Breast epithelium (tissue), 4 donors: ENCODE results near the gene RBPMS2. TPM values are rescaled to one million over a fixed set of nuclear protein-coding genes. Genes with fewer than 3 reads are reported as not detected.

Experiments used
- DNase-seq, 2 donors: peaks; one replicate each; pipeline ENCODE4 v3.0.0-alpha.2; 2019; ENCODE audit warnings: low spot score in 2 of 2
- H3K27ac ChIP-seq, 2 donors: fragments of 200-600 bp; sonication (generic) in 1 of 2; one replicate each; pipeline ENCODE4 v1.5.1; 2016 to 2019; ENCODE audit warnings: mild to moderate bottlenecking in 1 of 2
- H3K27me3 ChIP-seq, 2 donors: fragments of 200-600 bp; sonication (generic) in 1 of 2; one replicate each; pipeline versions ENCODE4 v1.5.1 to v1.6.0; 2017 to 2019; ENCODE audit warnings: control low read depth in 1 of 2, mild to moderate bottlenecking in 1 of 2
- H3K36me3 ChIP-seq: fragments of 200-600 bp; one replicate; pipeline ENCODE4 v1.5.1; 2019
- H3K4me1 ChIP-seq, 2 donors: fragments of 200-600 bp; sonication (generic); one replicate each; pipeline ENCODE4 v1.5.1; 2016 to 2019; ENCODE audit warnings: control low read depth in 1 of 2
- H3K4me3 ChIP-seq, 3 donors: fragments of 200-600 bp; sonication (generic); 1 replicate in 2 of 3; 2 replicates in 1 of 3; pipeline ENCODE4 v1.5.1; 2016 to 2019; ENCODE audit warnings: mild to moderate bottlenecking in 3 of 3, moderate library complexity in 2 of 3
- H3K9me3 ChIP-seq, 2 donors: fragments of 200-600 bp; sonication (generic) in 1 of 2; one replicate each; pipeline ENCODE4 v1.5.1; 2016 to 2019; ENCODE audit warnings: control low read depth in 1 of 2
- POLR2A ChIP-seq: fragments of 450-650 bp; IDR thresholded peaks from one replicate; pipeline ENCODE4 v1.6.1; 2016; ENCODE audit warnings: antibody characterized with exemption, mild to moderate bottlenecking, moderate library complexity
- POLR2AphosphoS5 ChIP-seq, 3 donors: sonication (generic); formaldehyde crosslinking; IDR thresholded peaks; one replicate each; pipeline ENCODE4 v1.6.1; 2017; ENCODE audit warnings: antibody characterized with exemption in 3 of 3
- intact Hi-C: fragments of 100-400 bp; cut with DNase I; formaldehyde crosslinking; loops from one replicate; pipeline ENCODE4 v1.15.1; 2023; ENCODE audit warnings: low total_unique reads
- total RNA-seq, 3 donors: library from RNA; depleted of rRNA; stranded (reverse); fragments of >200 nt; gene quantifications; one replicate each; pipeline ENCODE4 v1.1.0, GENCODE V29; 2016
- TF ChIP-seq, protein P1 (sequence below), 3 donors: fragments of 450-650 bp; IDR thresholded peaks; one replicate each; pipeline ENCODE4 v1.5.1; 2016 to 2017; ENCODE audit warnings: antibody characterized with exemption in 3 of 3, mild to moderate bottlenecking in 3 of 3, moderate library complexity in 3 of 3

Gene RBPMS2
- total RNA-seq, 3 donors from 2014 or later: 0.66 to 1.9 TPM; not detected in 1

DNA sequence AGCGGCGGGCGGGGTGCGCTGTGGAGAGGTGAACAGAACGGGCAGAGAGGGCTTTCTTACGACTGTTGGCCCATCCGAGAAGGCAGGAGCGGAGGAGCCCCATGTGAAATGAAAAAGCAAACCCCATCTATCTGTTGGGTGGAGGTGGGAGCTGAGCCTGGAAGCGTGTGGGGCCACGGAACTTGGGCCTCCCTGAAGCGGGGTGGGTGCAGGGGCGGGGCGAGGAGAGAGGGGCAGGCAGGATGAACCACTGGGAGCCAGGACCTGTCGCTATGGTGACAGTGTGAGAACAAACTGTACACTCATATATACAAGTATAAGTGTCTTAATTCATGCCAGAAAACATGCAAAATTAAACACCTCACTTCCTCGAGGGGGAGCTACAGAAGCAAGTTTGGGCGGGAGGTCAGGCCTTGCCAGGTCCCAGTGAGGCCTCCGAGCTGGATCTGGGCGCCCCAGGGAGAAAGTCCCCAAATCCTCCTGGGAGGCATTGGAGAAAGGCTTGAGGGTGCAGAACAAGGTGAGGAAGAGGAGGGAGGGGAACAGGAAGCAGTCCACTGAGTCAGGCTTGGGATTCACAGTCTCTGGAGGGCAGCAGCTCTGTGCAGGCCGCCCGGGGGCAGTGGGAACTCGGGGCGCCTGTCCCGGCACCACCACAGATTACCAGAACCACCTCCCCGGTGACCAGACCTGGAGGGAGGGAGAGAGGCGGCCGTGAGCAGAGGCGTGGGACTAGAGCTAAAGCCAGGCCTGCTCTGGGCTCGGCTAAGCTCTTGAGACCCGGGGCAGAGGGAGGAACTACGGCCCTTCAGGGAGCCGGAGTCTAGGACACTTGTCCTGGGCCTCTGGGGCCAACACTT, 34.8 kb downstream of the RBPMS2 start:
- no peak overlapping the region for H3K27ac ChIP-seq

DNA sequence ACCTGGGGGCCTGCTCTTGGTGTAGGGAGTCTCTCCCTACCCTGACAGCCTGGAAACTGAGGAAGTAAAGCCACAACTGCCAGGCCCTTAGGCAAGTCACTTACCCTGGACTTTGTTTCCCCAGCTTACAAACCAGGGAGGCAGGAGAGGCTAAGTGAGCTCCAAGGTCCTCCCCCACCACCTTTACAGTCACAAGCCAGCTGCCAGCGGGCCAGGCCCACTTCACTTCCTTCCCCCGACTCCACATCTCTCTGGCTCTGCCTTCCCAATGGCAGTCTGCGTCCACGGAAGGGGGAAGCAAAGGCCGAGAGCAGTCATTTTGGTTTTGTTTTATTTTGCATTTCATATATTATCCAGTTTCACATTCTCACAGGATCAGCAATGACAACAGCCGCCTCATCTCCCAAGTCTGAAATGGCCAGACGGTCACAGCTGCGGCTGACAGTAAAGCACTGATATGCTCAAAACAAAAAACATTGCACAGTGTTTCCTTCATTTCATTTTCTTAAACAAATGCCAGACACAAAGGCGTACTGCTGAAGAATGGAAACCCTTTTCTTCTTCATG, 35.7 kb downstream of the RBPMS2 start:
- Histone ChIP-seq H3K36me3 (no peaks in the 10 kb centered on the region), H3K27me3 (no peaks in the 10 kb centered on the region), H3K4me3 (no peak overlapping the region), H3K4me1 (no peaks in the 10 kb centered on the region), H3K27ac (no peak overlapping the region), H3K9me3 (no peaks in the 10 kb centered on the region)
- TF ChIP-seq POLR2A (no peak), POLR2AphosphoS5 (IDR thresholded peaks at IDR 0.05) (no peak)
- TF ChIP-seq, protein P1, sequence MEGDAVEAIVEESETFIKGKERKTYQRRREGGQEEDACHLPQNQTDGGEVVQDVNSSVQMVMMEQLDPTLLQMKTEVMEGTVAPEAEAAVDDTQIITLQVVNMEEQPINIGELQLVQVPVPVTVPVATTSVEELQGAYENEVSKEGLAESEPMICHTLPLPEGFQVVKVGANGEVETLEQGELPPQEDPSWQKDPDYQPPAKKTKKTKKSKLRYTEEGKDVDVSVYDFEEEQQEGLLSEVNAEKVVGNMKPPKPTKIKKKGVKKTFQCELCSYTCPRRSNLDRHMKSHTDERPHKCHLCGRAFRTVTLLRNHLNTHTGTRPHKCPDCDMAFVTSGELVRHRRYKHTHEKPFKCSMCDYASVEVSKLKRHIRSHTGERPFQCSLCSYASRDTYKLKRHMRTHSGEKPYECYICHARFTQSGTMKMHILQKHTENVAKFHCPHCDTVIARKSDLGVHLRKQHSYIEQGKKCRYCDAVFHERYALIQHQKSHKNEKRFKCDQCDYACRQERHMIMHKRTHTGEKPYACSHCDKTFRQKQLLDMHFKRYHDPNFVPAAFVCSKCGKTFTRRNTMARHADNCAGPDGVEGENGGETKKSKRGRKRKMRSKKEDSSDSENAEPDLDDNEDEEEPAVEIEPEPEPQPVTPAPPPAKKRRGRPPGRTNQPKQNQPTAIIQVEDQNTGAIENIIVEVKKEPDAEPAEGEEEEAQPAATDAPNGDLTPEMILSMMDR (IDR thresholded peaks at IDR 0.05): no peak
- intact Hi-C loops: no loop called here
- DNase-seq: no peak

More for the DNA sequence above, 34.8 kb downstream of the RBPMS2 start:
- DNase-seq: no peak
- no peaks in the 10 kb centered on the region for H3K4me1 ChIP-seq
- no peak overlapping the region for H3K4me3 ChIP-seq
- no peaks in the 10 kb centered on the region for H3K36me3 ChIP-seq
- H3K9me3 ChIP-seq: no peaks in the 10 kb centered on the region
- TF ChIP-seq POLR2A: no peak
- TF ChIP-seq, protein P1 (IDR thresholded peaks at IDR 0.05): no peak
- TF ChIP-seq POLR2AphosphoS5 (IDR thresholded peaks at IDR 0.05): no peak
- intact Hi-C loops: no loop called here
- H3K27me3 ChIP-seq: no peaks in the 10 kb centered on the region

DNA sequence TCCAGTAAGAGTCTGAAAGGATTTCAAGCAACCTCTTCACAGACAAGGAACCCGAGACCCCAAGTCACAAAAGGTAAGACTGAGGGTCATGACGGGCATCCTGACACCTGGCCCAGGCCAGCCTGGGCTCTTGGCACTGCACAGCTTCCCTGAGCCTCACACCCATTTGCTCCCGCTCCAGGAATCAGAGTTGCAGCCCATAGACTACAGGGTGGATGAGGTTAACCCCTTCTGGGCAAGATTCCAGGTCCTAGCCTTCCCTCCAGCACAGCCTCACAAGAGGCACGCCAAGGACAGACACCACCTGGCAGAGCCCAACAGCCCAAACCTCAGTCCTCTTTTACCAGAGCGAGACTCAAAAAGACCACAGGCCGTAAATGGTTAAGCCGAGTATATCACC, 36.2 kb downstream of the RBPMS2 start:
- Histone ChIP-seq H3K9me3 (no peaks in the 10 kb centered on the region), H3K4me1 (no peaks in the 10 kb centered on the region), H3K4me3 (no peak overlapping the region), H3K27me3 (no peaks in the 10 kb centered on the region), H3K27ac (no peak overlapping the region), H3K36me3 (no peaks in the 10 kb centered on the region)
- TF ChIP-seq POLR2A: no peak
- TF ChIP-seq, protein P1 (IDR thresholded peaks at IDR 0.05): no peak
- no peak for TF ChIP-seq POLR2AphosphoS5 (IDR thresholded peaks at IDR 0.05)
- no peak for DNase-seq
- intact Hi-C loops: no loop called here

DNA sequence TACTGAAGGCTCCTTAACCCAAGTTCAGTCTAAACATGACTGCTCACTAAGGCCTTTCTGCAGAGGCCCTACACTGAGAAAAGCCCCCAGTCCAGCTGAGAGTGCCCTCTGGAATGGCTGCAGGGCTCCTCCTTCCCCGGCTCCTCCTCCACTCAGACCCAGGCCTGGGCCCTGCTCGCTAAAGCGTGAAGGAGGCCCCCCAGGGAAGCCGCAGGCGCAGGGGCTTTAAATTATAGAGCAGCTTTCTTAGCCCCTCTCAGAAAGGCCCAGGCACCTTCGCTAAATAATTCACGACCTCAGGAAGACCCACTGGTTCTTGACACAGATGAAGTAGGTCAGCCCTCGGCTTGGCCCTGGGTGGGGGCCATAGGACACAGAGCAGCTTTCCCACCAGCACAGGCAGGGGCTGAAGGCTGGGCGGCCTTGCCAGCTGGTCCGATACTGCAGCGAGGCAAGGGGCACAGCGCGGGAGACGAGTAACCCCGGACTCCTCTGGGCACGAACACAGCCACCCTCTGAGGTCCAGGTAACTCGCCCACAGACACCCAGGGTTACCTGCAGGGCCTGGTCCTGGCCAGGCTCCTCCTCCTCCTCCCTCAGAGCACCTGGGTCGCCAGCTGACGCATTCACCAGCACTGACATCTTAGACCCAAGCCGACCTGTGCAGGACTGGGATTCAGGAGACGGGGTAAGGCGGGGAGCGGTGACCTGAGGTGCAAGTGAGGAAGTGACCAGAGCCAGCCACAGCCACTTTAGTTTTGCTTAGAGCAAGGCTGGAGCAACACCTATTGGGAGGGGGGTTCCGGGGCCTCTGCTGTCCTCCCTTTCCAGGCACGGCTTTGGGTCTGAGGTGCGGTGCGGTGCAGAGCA, 36.9 kb downstream of the RBPMS2 start:
- no peaks in the 10 kb centered on the region for H3K36me3 ChIP-seq
- TF ChIP-seq POLR2A (no peak), POLR2AphosphoS5 (IDR thresholded peaks at IDR 0.05) (no peak)
- TF ChIP-seq, protein P1 (IDR thresholded peaks at IDR 0.05): no peak
- H3K9me3 ChIP-seq: no peaks in the 10 kb centered on the region
- intact Hi-C loops: no loop called here
- H3K27me3 ChIP-seq: no peaks in the 10 kb centered on the region
- H3K27ac ChIP-seq: no peak overlapping the region
- no peak for DNase-seq
- H3K4me3 ChIP-seq: no peak overlapping the region
- H3K4me1 ChIP-seq: no peaks in the 10 kb centered on the region
